HEK293 (cell line): ENCODE data around the gene RPRD1B.
"Not testable (repeated sequence)": the region's sequence is repeated elsewhere in the genome, so short reads cannot be mapped to it uniquely, and the experiment has no call there.

Experiments used
- CTCF ChIA-PET: fragments of 350-600 bp; formaldehyde crosslinking; extraction: SDS; loops from one replicate; lab custom pipeline; 2021; ENCODE audit warnings: antibody characterized with exemption; lab: Yijun Ruan, JAX
- POLR2A ChIA-PET: fragments of 300-600 bp; formaldehyde crosslinking; extraction: SDS; loops from one replicate; lab custom pipeline; 2020; ENCODE audit warnings: antibody characterized with exemption, inconsistent platforms; lab: Yijun Ruan, JAX
- H3K27ac ChIP-seq: fragments of 200-500 bp; sonication (Bioruptor generic); 2 replicates; pipeline ENCODE4 v1.5.1; 2014; ENCODE audit warnings: low read depth, low read length, control low read depth, inconsistent platforms; ENCODE audit errors: extremely low read depth
- H3K36me3 ChIP-seq, 2 experiments: fragments of 200-500 bp in 1 of 2; sonication (Bioruptor generic) in 1 of 2; 1 replicate in 1 of 2; 2 replicates in 1 of 2; pipeline ENCODE4 v1.5.1; 2014 to 2017; ENCODE audit warnings: inconsistent platforms in 2 of 2, low read length in 2 of 2; ENCODE audit not compliant: control insufficient read depth in 2 of 2, insufficient read depth in 1 of 2
- H3K4me1 ChIP-seq: fragments of 200-500 bp; sonication (Bioruptor generic); 2 replicates; pipeline ENCODE4 v1.5.1; 2014; ENCODE audit warnings: mild to moderate bottlenecking, low read length, inconsistent platforms; ENCODE audit not compliant: control insufficient read depth, insufficient read depth
- H3K4me3 ChIP-seq: 2 replicates; pipeline ENCODE4 v1.5.1; 2011; ENCODE audit warnings: low read depth, mild to moderate bottlenecking, control low read depth, low read length, moderate library complexity
- H3K9me3 ChIP-seq: fragments of 200-500 bp; sonication (Bioruptor generic); 2 replicates; pipeline ENCODE4 v1.5.1; 2014; ENCODE audit warnings: low read depth, low read length, inconsistent platforms; ENCODE audit not compliant: control insufficient read depth, insufficient read depth
- GFI1B ChIP-seq: fragments of 450-650 bp; formaldehyde crosslinking; IDR thresholded peaks from 2 replicates; pipeline ENCODE4 v1.5.1; 2016; ENCODE audit warnings: missing biosample characterization, missing genetic modification characterization
- GLI4 ChIP-seq: fragments of 450-650 bp; formaldehyde crosslinking; IDR thresholded peaks from 2 replicates; pipeline ENCODE4 v1.5.1; 2016; ENCODE audit warnings: missing biosample characterization, missing genetic modification characterization
- KLF1 ChIP-seq: fragments of 450-650 bp; formaldehyde crosslinking; IDR thresholded peaks from 2 replicates; pipeline ENCODE4 v1.5.1; 2016; ENCODE audit warnings: missing biosample characterization, missing genetic modification characterization
- OSR2 ChIP-seq: fragments of 450-650 bp; formaldehyde crosslinking; IDR thresholded peaks from 2 replicates; pipeline ENCODE4 v1.5.1; 2016; ENCODE audit warnings: missing biosample characterization, missing genetic modification characterization
- RBAK ChIP-seq: fragments of 450-650 bp; formaldehyde crosslinking; IDR thresholded peaks from 2 replicates; pipeline ENCODE4 v1.5.1; 2016; ENCODE audit warnings: missing biosample characterization, missing genetic modification characterization
- SP3 ChIP-seq: fragments of 450-650 bp; formaldehyde crosslinking; IDR thresholded peaks from 2 replicates; pipeline ENCODE4 v1.5.1; 2016; ENCODE audit warnings: missing biosample characterization, missing genetic modification characterization
- ZBTB48 ChIP-seq: fragments of 450-650 bp; formaldehyde crosslinking; IDR thresholded peaks from 2 replicates; pipeline ENCODE4 v1.5.1; 2016; ENCODE audit warnings: missing biosample characterization, missing genetic modification characterization
- ZNF155 ChIP-seq: fragments of 450-650 bp; formaldehyde crosslinking; IDR thresholded peaks from 2 replicates; pipeline ENCODE4 v1.5.1; 2016; ENCODE audit warnings: missing biosample characterization, missing genetic modification characterization
- ZNF23 ChIP-seq: fragments of 450-650 bp; formaldehyde crosslinking; IDR thresholded peaks from 2 replicates; pipeline ENCODE4 v1.5.1; 2016; ENCODE audit warnings: missing biosample characterization, missing genetic modification characterization, borderline replicate concordance
- ZNF292 ChIP-seq: fragments of 450-650 bp; formaldehyde crosslinking; IDR thresholded peaks from 2 replicates; pipeline ENCODE4 v1.5.1; 2016; ENCODE audit warnings: low read depth, missing biosample characterization, missing genetic modification characterization, borderline replicate concordance
- ZNF423 ChIP-seq: fragments of 450-650 bp; formaldehyde crosslinking; IDR thresholded peaks from 2 replicates; pipeline ENCODE4 v1.5.1; 2016; ENCODE audit warnings: missing biosample characterization, missing genetic modification characterization
- ZNF433 ChIP-seq: fragments of 450-650 bp; formaldehyde crosslinking; IDR thresholded peaks from 2 replicates; pipeline ENCODE4 v1.5.1; 2016; ENCODE audit warnings: missing biosample characterization, missing genetic modification characterization, low read depth
- ZNF558 ChIP-seq: fragments of 450-650 bp; formaldehyde crosslinking; IDR thresholded peaks from 2 replicates; pipeline ENCODE4 v1.5.1; 2016; ENCODE audit warnings: missing biosample characterization, missing genetic modification characterization
- ZNF624 ChIP-seq: fragments of 450-650 bp; formaldehyde crosslinking; IDR thresholded peaks from 2 replicates; pipeline ENCODE4 v1.5.1; 2017; ENCODE audit warnings: missing biosample characterization, missing genetic modification characterization
- ZNF626 ChIP-seq: fragments of 450-650 bp; sonication (Bioruptor Pico); formaldehyde crosslinking; IDR thresholded peaks from 2 replicates; pipeline ENCODE4 v1.5.1; 2018; ENCODE audit warnings: missing biosample characterization, missing genetic modification characterization, inconsistent platforms
- TF ChIP-seq, protein P1 (sequence below): fragments of 450-650 bp; formaldehyde crosslinking; IDR thresholded peaks from 2 replicates; pipeline ENCODE4 v1.5.1; 2017; ENCODE audit warnings: missing biosample characterization, missing genetic modification characterization
- TF ChIP-seq, protein P2 (sequence below): fragments of 450-650 bp; formaldehyde crosslinking; conservative IDR thresholded peaks from 2 replicates; pipeline ENCODE4 v1.5.1; 2016; ENCODE audit warnings: low read depth, missing biosample characterization, missing genetic modification characterization
- TF ChIP-seq, protein P3 (sequence below): fragments of 450-650 bp; formaldehyde crosslinking; IDR thresholded peaks from 2 replicates; pipeline ENCODE4 v1.5.1; 2016; ENCODE audit warnings: missing biosample characterization, missing genetic modification characterization

RPRD1B gene

DNA sequence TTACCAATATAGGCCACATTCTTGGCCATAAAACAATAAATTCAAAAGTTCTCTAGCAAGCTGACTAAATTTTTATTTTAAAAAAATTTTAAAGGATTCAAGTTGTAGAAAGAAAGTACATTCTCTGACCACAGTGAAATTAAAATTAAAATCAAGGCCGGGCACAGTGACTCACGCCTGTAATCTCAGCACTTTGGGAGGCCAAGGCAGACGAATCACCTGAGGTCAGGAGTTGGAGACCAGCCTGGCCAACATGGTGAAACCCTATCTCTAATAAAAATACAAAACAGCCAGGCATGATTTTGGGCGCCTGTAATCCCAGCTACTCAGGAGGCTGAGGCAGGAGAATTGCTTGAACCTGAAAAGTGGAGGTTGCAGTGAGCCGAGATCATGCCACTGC lies 68.7 kb downstream of the RPRD1B start:
- POLR2A ChIA-PET, H3K4me3 ChIP-seq, H3K36me3 ChIP-seq, CTCF ChIA-PET, H3K9me3 ChIP-seq, H3K4me1 ChIP-seq, H3K27ac ChIP-seq: not testable (repeated sequence)

DNA sequence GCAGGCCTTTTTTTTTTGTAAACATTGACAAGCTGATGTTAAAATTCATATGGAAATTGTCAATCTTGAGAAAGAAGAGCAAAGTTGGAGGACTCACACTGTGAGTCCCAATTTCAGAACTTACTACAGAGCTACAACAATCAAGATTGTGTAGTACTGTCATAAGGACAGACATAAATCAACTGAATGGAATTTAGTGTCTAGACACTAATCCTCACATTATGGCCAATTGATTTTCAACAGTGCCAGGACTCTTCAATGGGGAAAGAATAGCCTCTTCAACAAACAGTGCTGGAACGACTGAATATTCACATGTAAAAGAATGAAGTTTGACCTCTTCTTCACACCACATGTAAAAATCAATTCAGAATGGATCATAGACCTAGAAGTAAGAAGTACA lies 70.7 kb downstream of the RPRD1B start:
- TF ChIP-seq OSR2 (tag by site-specific recombination) (no peak), ZNF626 (no peak), RBAK (tag by site-specific recombination) (no peak), ZNF423 (tag by site-specific recombination) (no peak), ZBTB48 (tag by site-specific recombination) (no peak), ZNF624 (tag by site-specific recombination) (no peak), SP3 (tag by site-specific recombination) (no peak), GLI4 (no peak), GFI1B (no peak), ZNF558 (tag by site-specific recombination) (no peak), KLF1 (tag by site-specific recombination) (no peak), ZNF292 (tag by site-specific recombination) (no peak), ZNF433 (tag by site-specific recombination) (no peak), ZNF155 (no peak), ZNF23 (tag by site-specific recombination) (no peak)
- TF ChIP-seq, protein P1, sequence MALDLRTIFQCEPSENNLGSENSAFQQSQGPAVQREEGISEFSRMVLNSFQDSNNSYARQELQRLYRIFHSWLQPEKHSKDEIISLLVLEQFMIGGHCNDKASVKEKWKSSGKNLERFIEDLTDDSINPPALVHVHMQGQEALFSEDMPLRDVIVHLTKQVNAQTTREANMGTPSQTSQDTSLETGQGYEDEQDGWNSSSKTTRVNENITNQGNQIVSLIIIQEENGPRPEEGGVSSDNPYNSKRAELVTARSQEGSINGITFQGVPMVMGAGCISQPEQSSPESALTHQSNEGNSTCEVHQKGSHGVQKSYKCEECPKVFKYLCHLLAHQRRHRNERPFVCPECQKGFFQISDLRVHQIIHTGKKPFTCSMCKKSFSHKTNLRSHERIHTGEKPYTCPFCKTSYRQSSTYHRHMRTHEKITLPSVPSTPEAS, result no peak
- TF ChIP-seq, protein P2, sequence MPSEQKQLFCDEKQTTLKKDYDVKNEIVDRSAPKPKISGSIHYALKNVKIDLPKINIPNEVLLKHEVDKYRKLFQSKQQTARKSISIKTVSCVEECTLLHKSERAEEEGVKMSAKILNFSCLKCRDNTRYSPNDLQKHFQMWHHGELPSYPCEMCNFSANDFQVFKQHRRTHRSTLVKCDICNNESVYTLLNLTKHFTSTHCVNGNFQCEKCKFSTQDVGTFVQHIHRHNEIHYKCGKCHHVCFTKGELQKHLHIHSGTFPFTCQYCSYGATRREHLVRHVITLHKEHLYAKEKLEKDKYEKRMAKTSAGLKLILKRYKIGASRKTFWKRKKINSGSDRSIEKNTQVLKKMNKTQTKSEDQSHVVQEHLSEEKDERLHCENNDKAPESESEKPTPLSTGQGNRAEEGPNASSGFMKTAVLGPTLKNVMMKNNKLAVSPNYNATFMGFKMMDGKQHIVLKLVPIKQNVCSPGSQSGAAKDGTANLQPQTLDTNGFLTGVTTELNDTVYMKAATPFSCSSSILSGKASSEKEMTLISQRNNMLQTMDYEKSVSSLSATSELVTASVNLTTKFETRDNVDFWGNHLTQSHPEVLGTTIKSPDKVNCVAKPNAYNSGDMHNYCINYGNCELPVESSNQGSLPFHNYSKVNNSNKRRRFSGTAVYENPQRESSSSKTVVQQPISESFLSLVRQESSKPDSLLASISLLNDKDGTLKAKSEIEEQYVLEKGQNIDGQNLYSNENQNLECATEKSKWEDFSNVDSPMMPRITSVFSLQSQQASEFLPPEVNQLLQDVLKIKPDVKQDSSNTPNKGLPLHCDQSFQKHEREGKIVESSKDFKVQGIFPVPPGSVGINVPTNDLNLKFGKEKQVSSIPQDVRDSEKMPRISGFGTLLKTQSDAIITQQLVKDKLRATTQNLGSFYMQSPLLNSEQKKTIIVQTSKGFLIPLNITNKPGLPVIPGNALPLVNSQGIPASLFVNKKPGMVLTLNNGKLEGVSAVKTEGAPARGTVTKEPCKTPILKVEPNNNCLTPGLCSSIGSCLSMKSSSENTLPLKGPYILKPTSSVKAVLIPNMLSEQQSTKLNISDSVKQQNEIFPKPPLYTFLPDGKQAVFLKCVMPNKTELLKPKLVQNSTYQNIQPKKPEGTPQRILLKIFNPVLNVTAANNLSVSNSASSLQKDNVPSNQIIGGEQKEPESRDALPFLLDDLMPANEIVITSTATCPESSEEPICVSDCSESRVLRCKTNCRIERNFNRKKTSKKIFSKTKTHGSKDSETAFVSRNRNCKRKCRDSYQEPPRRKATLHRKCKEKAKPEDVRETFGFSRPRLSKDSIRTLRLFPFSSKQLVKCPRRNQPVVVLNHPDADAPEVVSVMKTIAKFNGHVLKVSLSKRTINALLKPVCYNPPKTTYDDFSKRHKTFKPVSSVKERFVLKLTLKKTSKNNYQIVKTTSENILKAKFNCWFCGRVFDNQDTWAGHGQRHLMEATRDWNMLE (tag by site-specific recombination), result no peak
- TF ChIP-seq, protein P3, sequence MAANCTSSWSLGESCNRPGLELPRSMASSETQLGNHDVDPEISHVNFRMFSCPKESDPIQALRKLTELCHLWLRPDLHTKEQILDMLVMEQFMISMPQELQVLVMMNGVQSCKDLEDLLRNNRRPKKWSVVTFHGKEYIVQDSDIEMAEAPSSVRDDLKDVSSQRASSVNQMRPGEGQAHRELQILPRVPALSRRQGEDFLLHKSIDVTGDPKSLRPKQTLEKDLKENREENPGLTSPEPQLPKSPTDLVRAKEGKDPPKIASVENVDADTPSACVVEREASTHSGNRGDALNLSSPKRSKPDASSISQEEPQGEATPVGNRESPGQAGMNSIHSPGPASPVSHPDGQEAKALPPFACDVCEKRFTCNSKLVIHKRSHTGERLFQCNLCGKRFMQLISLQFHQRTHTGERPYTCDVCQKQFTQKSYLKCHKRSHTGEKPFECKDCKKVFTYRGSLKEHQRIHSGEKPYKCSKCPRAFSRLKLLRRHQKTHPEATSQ (tag by site-specific recombination), result no peak
- TF ChIP-seq, all 188 proteins: peak for 0
- CTCF ChIA-PET, result interaction anchor here (0.7 kb wide), 1 partner anchor 49 kb away, joined by 3 read pairs; no protein-coding TSS in a partner anchor
- POLR2A ChIA-PET, result interaction anchor here (0.7 to 1.1 kb wide), 2 partner anchors 31 to 37 kb away, joined by 3 read pairs; no protein-coding TSS in a partner anchor
- Histone ChIP-seq H3K36me3 (no peaks in the 10 kb centered on the region), H3K4me3 (no peak overlapping the region), H3K27ac (no peak overlapping the region), H3K9me3 (no peaks in the 10 kb centered on the region; the same call in 1 of the 2 replicates), H3K4me1 (peaks cover 1% of the 10 kb centered on the region)
